IMR-90 (cell line): ENCODE measurements around the gene NTRK2. TPM values are rescaled to one million over a fixed set of nuclear protein-coding genes. Genes with fewer than 3 reads are reported as not detected.

Experiments
- ATAC-seq: fragments of 200-7000 bp; cut with Tn5 transposase; 2 replicates; pipeline ENCODE4 v1.9.1; 2020; ENCODE audit warnings: low read depth, mild to moderate bottlenecking, moderate library complexity
- BruUV-seq: library from RNA; stranded (reverse); fragments of 400-500 nt; replicated peaks from 2 replicates; lab custom pipeline; 2021; lab: Mats Ljungman, UMichigan
- CTCF ChIA-PET: fragments of 300-600 bp; formaldehyde crosslinking; extraction: SDS; loops from one replicate; lab custom pipeline; 2021; ENCODE audit warnings: antibody characterized with exemption; lab: Yijun Ruan, JAX
- POLR2A ChIA-PET: fragments of 300-600 bp; sonication (Branson Sonifier 250); formaldehyde crosslinking; loops from one replicate; lab custom pipeline; 2022; ENCODE audit warnings: antibody characterized with exemption; ENCODE audit not compliant: unreplicated experiment; lab: Charles Lee
- DNase-seq: peaks from one replicate; pipeline ENCODE4 v3.0.0; 2013
- H2AFZ ChIP-seq: replicated peaks from 2 replicates; pipeline ENCODE3; 2013; ENCODE audit warnings: low read length, mild to moderate bottlenecking; ENCODE audit not compliant: poor library complexity
- H2AK5ac ChIP-seq: 2 replicates; pipeline ENCODE4 v1.6.1; 2013; ENCODE audit warnings: low read depth, low read length, inconsistent platforms
- H2AK9ac ChIP-seq: replicated peaks from 2 replicates; pipeline ENCODE3; 2013; ENCODE audit warnings: mild to moderate bottlenecking, low read depth, low read length, moderate library complexity; ENCODE audit not compliant: poor library complexity
- H2BK120ac ChIP-seq: 2 replicates; pipeline ENCODE4 v1.6.1; 2013; ENCODE audit warnings: low read depth, low read length, inconsistent platforms
- H2BK15ac ChIP-seq: 3 replicates; pipeline ENCODE4 v1.6.1; 2013; ENCODE audit warnings: low read depth, low read length, inconsistent platforms
- H2BK20ac ChIP-seq: 2 replicates; pipeline ENCODE4 v1.6.1; 2013; ENCODE audit warnings: low read depth, mild to moderate bottlenecking, inconsistent platforms, low read length, moderate library complexity
- H2BK5ac ChIP-seq: 2 replicates; pipeline ENCODE4 v1.6.1; 2013; ENCODE audit warnings: mild to moderate bottlenecking, low read depth, low read length, inconsistent platforms; ENCODE audit not compliant: poor library complexity, severe bottlenecking
- H3K14ac ChIP-seq: replicated peaks from 2 replicates; pipeline ENCODE4 v1.6.1; 2013; ENCODE audit warnings: low read depth, low read length, inconsistent platforms
- H3K18ac ChIP-seq: 2 replicates; pipeline ENCODE4 v1.6.1; 2013; ENCODE audit warnings: low read depth, low read length, control low read depth
- H3K23ac ChIP-seq: 2 replicates; pipeline ENCODE4 v1.6.1; 2013; ENCODE audit warnings: low read depth, low read length, inconsistent platforms
- H3K27ac ChIP-seq: 2 replicates; pipeline ENCODE4 v1.5.1; 2013; ENCODE audit warnings: mild to moderate bottlenecking, control low read depth, low read length; ENCODE audit not compliant: insufficient read depth
- H3K27me3 ChIP-seq: 2 replicates; pipeline ENCODE4 v1.6.1; 2013; ENCODE audit warnings: low read length; ENCODE audit not compliant: control insufficient read depth, insufficient read depth
- H3K36me3 ChIP-seq: 2 replicates; pipeline ENCODE4 v1.6.1; 2013; ENCODE audit warnings: low read length, mixed read lengths; ENCODE audit not compliant: control insufficient read depth, insufficient read depth
- H3K4ac ChIP-seq: 2 replicates; pipeline ENCODE4 v1.6.1; 2013; ENCODE audit warnings: low read depth, low read length, inconsistent platforms
- H3K4me1 ChIP-seq: 2 replicates; pipeline ENCODE4 v1.6.1; 2013; ENCODE audit warnings: low read length, mixed read lengths; ENCODE audit not compliant: control insufficient read depth, insufficient read depth
- H3K4me2 ChIP-seq: 2 replicates; pipeline ENCODE4 v1.6.1; 2013; ENCODE audit warnings: low read depth, mild to moderate bottlenecking, control low read depth, low read length, moderate library complexity
- H3K4me3 ChIP-seq: 2 replicates; pipeline ENCODE4 v1.5.1; 2013; ENCODE audit warnings: low read depth, mild to moderate bottlenecking, control low read depth, low read length, moderate library complexity; ENCODE audit not compliant: insufficient read depth
- H3K56ac ChIP-seq: 2 replicates; pipeline ENCODE4 v1.6.1; 2013; ENCODE audit warnings: low read length, inconsistent platforms; ENCODE audit not compliant: insufficient read depth; ENCODE audit errors: extremely low read depth
- H3K79me1 ChIP-seq, 2 experiments: 2 replicates each; pipeline ENCODE4 v1.6.1; 2013; ENCODE audit warnings: low read length in 2 of 2, inconsistent platforms in 1 of 2, low read depth in 1 of 2
- H3K9ac ChIP-seq: 2 replicates; pipeline ENCODE4 v1.6.1; 2013; ENCODE audit warnings: low read depth, low read length, control low read depth
- H3K9me1 ChIP-seq: 2 replicates; pipeline ENCODE4 v1.6.1; 2013; ENCODE audit warnings: low read length, inconsistent platforms; ENCODE audit not compliant: insufficient read depth
- H3K9me3 ChIP-seq: 2 replicates; pipeline ENCODE4 v1.6.1; 2013; ENCODE audit warnings: low read length; ENCODE audit not compliant: control insufficient read depth, insufficient read depth
- H4K20me1 ChIP-seq: 2 replicates; pipeline ENCODE4 v1.6.1; 2013; ENCODE audit warnings: low read length, inconsistent platforms; ENCODE audit not compliant: insufficient read depth
- H4K5ac ChIP-seq: 2 replicates; pipeline ENCODE4 v1.6.1; 2013; ENCODE audit warnings: mild to moderate bottlenecking, low read depth, low read length, control low read depth
- H4K8ac ChIP-seq, 2 experiments: 2 replicates each; pipeline ENCODE4 v1.6.1; 2013; ENCODE audit warnings: low read depth in 2 of 2, low read length in 2 of 2, control low read depth in 1 of 2, inconsistent platforms in 1 of 2
- H4K91ac ChIP-seq: 2 replicates; pipeline ENCODE4 v1.6.1; 2013; ENCODE audit warnings: low read depth, low read length, inconsistent platforms; ENCODE audit not compliant: insufficient read depth
- RFX5 ChIP-seq: IDR thresholded peaks from 2 replicates; pipeline ENCODE4 v1.8.0; 2012; ENCODE audit warnings: low read depth, mild to moderate bottlenecking, low read length, moderate library complexity
- WGBS, 2 experiments: methylation state at CpG; one replicate each; pipeline versions ENCODE4 v1.1.5 to v1.1.7; 2013; ENCODE audit warnings: missing lambda C conversion rate in 2 of 2; ENCODE audit not compliant: insufficient read length in 1 of 2; ENCODE audit errors: extremely low coverage in 2 of 2; 5-methylcytosine and 5-hydroxymethylcytosine counted together
- dilution Hi-C: fragments of 300-500 bp; cut with HindIII; formaldehyde crosslinking; loops from one replicate; pipeline ENCODE4 v1.14.3; 2018; ENCODE audit warnings: low sequenced_read_pairs; ENCODE audit not compliant: unreplicated experiment
- in situ Hi-C: fragments of 300-500 bp; cut with MboI; formaldehyde crosslinking; loops from 3 replicates; pipeline ENCODE4 v1.14.3; 2019; ENCODE audit warnings: low sequenced_read_pairs, inconsistent platforms, mixed read lengths
- intact Hi-C: fragments of 100-400 bp; cut with micrococcal nuclease; formaldehyde crosslinking; loops from 2 replicates; pipeline ENCODE4 v1.10.0; 2022
- polyA plus RNA-seq, 3 experiments: library from polyadenylated mRNA; depleted of rRNA; stranded (reverse); fragments of >200 nt; gene quantifications; 2 replicates each; pipeline ENCODE4 v1.2.3, GENCODE V29; 2012; ENCODE audit warnings: low replicate concordance in 1 of 3
- total RNA-seq: library from RNA; depleted of rRNA; stranded (reverse); fragments of >200 nt; gene quantifications from 2 replicates; pipeline ENCODE4 v1.2.3, GENCODE V29; 2012

The NTRK2 gene
- total and polyA plus RNA-seq, 2 of the 4 experiments (the other 2 are of a cell fraction), result under 0.01 to 0.02 TPM

DNA sequence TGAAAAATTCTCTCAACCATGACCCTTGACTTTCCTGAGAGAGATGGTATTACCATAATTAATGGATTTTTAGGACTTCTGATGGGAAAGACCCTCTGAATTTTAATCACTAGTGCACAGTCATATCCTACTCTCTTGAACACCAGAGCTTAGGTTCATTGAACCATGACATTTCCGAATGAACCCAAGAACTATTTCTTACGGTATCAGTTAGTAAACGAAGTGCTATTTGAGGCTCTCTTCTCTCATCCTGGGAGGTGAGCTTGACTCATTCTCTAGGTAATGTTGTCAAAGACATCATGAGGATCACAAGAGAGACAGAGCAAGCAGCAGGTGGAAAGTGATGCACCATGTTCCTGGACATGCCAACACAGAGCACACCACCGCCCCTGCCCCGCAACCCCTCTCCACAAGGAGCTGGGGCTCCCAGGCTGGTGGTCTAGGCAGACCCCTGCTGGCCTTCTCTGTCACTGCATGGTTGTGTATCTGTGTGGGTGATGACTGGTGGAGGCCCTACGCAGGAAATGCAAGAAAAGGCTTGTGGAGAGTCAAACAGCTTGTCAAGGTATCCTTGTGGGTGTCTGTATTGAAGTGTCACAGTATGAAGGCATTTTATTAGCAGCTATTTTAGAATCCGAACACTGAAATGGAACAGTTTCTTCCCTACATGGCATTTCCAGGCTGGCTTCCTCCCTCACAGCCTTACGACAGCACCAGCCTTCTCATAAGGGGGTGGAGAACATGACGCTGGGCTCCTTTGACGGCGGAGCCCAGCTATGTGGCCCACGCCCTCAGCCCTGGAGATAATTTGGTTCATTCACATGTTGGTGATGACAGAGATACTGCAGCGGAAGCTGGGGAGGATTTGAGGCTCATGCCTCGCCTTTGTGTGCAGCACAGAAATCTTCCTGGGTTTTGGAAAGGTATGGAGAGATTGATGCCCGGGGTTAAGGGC, 297.6 kb downstream of the NTRK2 start:
- Histone ChIP-seq H3K9me1 (no peaks in the 10 kb centered on the region), H2AFZ (no peak overlapping the region), H3K27me3 (no peaks in the 10 kb centered on the region), H3K79me1 (no peaks in the 10 kb centered on the region), H2BK5ac (no peak overlapping the region), H4K20me1 (no peaks in the 10 kb centered on the region), H3K56ac (no peak overlapping the region), H3K14ac (no peak overlapping the region), H3K27ac (no peak overlapping the region), H3K9me3 (peaks cover 10% of the 10 kb centered on the region), H3K4me2 (no peak overlapping the region), H2BK120ac (no peak overlapping the region), H3K18ac (no peak overlapping the region), H3K23ac (no peak overlapping the region), H2BK20ac (no peak overlapping the region), H2AK9ac (no peak overlapping the region), H3K36me3 (no peaks in the 10 kb centered on the region), H4K91ac (no peak overlapping the region), H4K8ac (no peak overlapping the region), H3K9ac (no peak overlapping the region), H3K4me3 (no peak overlapping the region), H3K4ac (no peak overlapping the region), H2BK15ac (no peak overlapping the region), H4K5ac (no peak overlapping the region), H3K4me1 (no peaks in the 10 kb centered on the region), H2AK5ac (no peak overlapping the region)
- 50% methylated on average over 2 of the region's 15 CpGs; no CpG with 5 or more reads in 1 of the 2 experiments for WGBS, 2 experiments
- TF ChIP-seq RFX5, result no peak
- DNase-seq (no peak), ATAC-seq (no peak)
- ChIA-PET POLR2A (interaction anchor here (0.5 kb wide), 1 partner anchor 63 kb away, joined by 3 read pairs; no protein-coding TSS in a partner anchor), CTCF (no interaction called here)
- intact Hi-C loops (no loop called here), in situ Hi-C loops (no loop called here), dilution Hi-C loops (no loop called here)
- BruUV-seq, result no TSS peak
